SK-N-SH treated with all-trans-retinoic acid at 6 μM for 48 hours (cell line): ENCODE results near the gene NTPCR.

Experiments used
- ATAC-seq: fragments of 200-7000 bp; cut with Tn5 transposase; 3 replicates; pipeline ENCODE4 v1.9.1; 2020; ENCODE audit warnings: mild to moderate bottlenecking, moderate library complexity
- ARNTL ChIP-seq: fragments of 450-650 bp; formaldehyde crosslinking; IDR thresholded peaks from 2 replicates; pipeline ENCODE4 v1.5.0; 2020; ENCODE audit warnings: low read depth, mild to moderate bottlenecking, moderate library complexity, borderline replicate concordance
- BACH2 ChIP-seq: fragments of 250-450 bp; sonication (Bioruptor Pico); IDR thresholded peaks from 2 replicates; pipeline ENCODE4 v1.9.0; 2021; ENCODE audit warnings: mild to moderate bottlenecking, borderline replicate concordance
- CSDC2 ChIP-seq: fragments of 250-450 bp; sonication (Bioruptor Pico); IDR thresholded peaks from 2 replicates; pipeline ENCODE4 v1.5.0; 2020; ENCODE audit warnings: mild to moderate bottlenecking, moderate library complexity
- ESRRG ChIP-seq: fragments of 250-450 bp; sonication (Bioruptor Pico); IDR thresholded peaks from 2 replicates; pipeline ENCODE4 v1.6.1; 2021; ENCODE audit warnings: mild to moderate bottlenecking
- GLIS3 ChIP-seq: fragments of 250-450 bp; sonication (Bioruptor Pico); IDR thresholded peaks from 2 replicates; pipeline ENCODE4 v1.5.0; 2020; ENCODE audit warnings: mild to moderate bottlenecking, moderate library complexity
- ISL1 ChIP-seq: fragments of 250-450 bp; sonication (Bioruptor Pico); IDR thresholded peaks from 2 replicates; pipeline ENCODE4 v2.1.2; 2022; ENCODE audit warnings: mild to moderate bottlenecking, moderate library complexity
- OSR1 ChIP-seq: fragments of 250-450 bp; sonication (Bioruptor Pico); IDR thresholded peaks from 2 replicates; pipeline ENCODE4 v1.8.0; 2022; ENCODE audit warnings: moderate library complexity, mild to moderate bottlenecking, inconsistent platforms
- PPARA ChIP-seq: fragments of 250-450 bp; sonication (Bioruptor Pico); IDR thresholded peaks from 2 replicates; pipeline ENCODE4 v1.5.0; 2020; ENCODE audit warnings: mild to moderate bottlenecking, borderline replicate concordance
- RARB ChIP-seq: fragments of 250-450 bp; sonication (Bioruptor Pico); IDR thresholded peaks from 2 replicates; pipeline ENCODE4 v1.8.0; 2021; ENCODE audit warnings: mild to moderate bottlenecking, moderate library complexity
- TOX ChIP-seq: fragments of 250-450 bp; sonication (Bioruptor Pico); IDR thresholded peaks from 2 replicates; pipeline ENCODE4 v1.8.0; 2021; ENCODE audit warnings: mild to moderate bottlenecking, moderate library complexity, borderline replicate concordance
- ZC3H10 ChIP-seq: fragments of 250-450 bp; sonication (Bioruptor Pico); IDR thresholded peaks from 2 replicates; pipeline ENCODE4 v1.5.1; 2021; ENCODE audit warnings: mild to moderate bottlenecking, moderate library complexity
- ZFP3 ChIP-seq: fragments of 250-450 bp; sonication (Bioruptor Pico); IDR thresholded peaks from 2 replicates; pipeline ENCODE4 v1.5.0; 2020; ENCODE audit warnings: mild to moderate bottlenecking, moderate library complexity
- ZFP30 ChIP-seq: fragments of 450-650 bp; formaldehyde crosslinking; IDR thresholded peaks from 2 replicates; pipeline ENCODE4 v1.5.0; 2022; ENCODE audit warnings: mild to moderate bottlenecking, moderate library complexity
- ZNF565 ChIP-seq: fragments of 450-650 bp; formaldehyde crosslinking; conservative IDR thresholded peaks from 2 replicates; pipeline ENCODE4 v1.5.0; 2020; ENCODE audit warnings: low read depth, mild to moderate bottlenecking, moderate library complexity
- ZNF70 ChIP-seq: fragments of 450-650 bp; formaldehyde crosslinking; IDR thresholded peaks from 2 replicates; pipeline ENCODE4 v1.5.0; 2020; ENCODE audit warnings: mild to moderate bottlenecking, moderate library complexity
- TF ChIP-seq, protein P1 (sequence below): fragments of 250-450 bp; sonication (Bioruptor Pico); IDR thresholded peaks from 2 replicates; pipeline ENCODE4 v1.5.0; 2020; ENCODE audit warnings: mild to moderate bottlenecking, moderate library complexity
- TF ChIP-seq, protein P2 (sequence below): fragments of 250-450 bp; sonication (Bioruptor Pico); IDR thresholded peaks from 2 replicates; pipeline ENCODE4 v1.5.1; 2020; ENCODE audit warnings: low read depth, mild to moderate bottlenecking, moderate library complexity
- TF ChIP-seq, protein P3 (sequence below): fragments of 250-450 bp; sonication (Bioruptor Pico); IDR thresholded peaks from 2 replicates; pipeline ENCODE4 v1.8.0; 2021; ENCODE audit warnings: low read depth, mild to moderate bottlenecking, moderate library complexity, borderline replicate concordance

The NTPCR gene

DNA sequence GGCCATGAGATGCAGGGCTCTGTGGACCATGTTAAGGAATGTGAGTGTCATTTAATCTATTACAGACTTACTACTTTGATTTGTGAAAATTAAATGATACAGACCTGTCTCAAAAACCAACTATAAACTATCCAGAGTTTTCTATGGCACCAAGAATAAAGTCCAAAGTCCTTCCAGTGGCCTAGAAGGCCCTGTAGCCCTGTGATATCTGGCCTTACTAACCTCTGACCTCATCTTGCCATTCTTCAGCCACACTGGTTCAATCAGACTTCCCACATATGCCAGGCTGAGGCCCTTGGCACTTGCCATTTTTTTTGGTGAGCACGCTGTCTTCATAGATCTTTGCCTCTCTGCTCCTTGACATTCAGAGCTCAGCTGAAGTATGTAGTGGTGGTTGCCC lies 7.7 kb downstream of the NTPCR start:
- TF ChIP-seq ISL1 (CRISPR knock-in tag) (no peak), RARB (CRISPR knock-in tag) (no peak), OSR1 (CRISPR knock-in tag) (no peak), ZFP30 (CRISPR knock-in tag) (no peak), GLIS3 (no peak), ZNF70 (CRISPR knock-in tag) (no peak), ZNF565 (no peak), PPARA (CRISPR knock-in tag) (no peak), ZFP3 (CRISPR knock-in tag) (no peak), ARNTL (CRISPR knock-in tag) (no peak), TOX (no peak), BACH2 (CRISPR knock-in tag) (no peak), ESRRG (CRISPR knock-in tag) (no peak)
- TF ChIP-seq, protein P1, sequence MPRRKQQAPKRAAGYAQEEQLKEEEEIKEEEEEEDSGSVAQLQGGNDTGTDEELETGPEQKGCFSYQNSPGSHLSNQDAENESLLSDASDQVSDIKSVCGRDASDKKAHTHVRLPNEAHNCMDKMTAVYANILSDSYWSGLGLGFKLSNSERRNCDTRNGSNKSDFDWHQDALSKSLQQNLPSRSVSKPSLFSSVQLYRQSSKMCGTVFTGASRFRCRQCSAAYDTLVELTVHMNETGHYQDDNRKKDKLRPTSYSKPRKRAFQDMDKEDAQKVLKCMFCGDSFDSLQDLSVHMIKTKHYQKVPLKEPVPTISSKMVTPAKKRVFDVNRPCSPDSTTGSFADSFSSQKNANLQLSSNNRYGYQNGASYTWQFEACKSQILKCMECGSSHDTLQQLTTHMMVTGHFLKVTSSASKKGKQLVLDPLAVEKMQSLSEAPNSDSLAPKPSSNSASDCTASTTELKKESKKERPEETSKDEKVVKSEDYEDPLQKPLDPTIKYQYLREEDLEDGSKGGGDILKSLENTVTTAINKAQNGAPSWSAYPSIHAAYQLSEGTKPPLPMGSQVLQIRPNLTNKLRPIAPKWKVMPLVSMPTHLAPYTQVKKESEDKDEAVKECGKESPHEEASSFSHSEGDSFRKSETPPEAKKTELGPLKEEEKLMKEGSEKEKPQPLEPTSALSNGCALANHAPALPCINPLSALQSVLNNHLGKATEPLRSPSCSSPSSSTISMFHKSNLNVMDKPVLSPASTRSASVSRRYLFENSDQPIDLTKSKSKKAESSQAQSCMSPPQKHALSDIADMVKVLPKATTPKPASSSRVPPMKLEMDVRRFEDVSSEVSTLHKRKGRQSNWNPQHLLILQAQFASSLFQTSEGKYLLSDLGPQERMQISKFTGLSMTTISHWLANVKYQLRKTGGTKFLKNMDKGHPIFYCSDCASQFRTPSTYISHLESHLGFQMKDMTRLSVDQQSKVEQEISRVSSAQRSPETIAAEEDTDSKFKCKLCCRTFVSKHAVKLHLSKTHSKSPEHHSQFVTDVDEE: no peak
- TF ChIP-seq, protein P2, sequence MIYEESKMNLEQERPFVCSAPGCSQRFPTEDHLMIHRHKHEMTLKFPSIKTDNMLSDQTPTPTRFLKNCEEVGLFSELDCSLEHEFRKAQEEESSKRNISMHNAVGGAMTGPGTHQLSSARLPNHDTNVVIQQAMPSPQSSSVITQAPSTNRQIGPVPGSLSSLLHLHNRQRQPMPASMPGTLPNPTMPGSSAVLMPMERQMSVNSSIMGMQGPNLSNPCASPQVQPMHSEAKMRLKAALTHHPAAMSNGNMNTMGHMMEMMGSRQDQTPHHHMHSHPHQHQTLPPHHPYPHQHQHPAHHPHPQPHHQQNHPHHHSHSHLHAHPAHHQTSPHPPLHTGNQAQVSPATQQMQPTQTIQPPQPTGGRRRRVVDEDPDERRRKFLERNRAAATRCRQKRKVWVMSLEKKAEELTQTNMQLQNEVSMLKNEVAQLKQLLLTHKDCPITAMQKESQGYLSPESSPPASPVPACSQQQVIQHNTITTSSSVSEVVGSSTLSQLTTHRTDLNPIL (CRISPR knock-in tag): no peak
- TF ChIP-seq, protein P3, sequence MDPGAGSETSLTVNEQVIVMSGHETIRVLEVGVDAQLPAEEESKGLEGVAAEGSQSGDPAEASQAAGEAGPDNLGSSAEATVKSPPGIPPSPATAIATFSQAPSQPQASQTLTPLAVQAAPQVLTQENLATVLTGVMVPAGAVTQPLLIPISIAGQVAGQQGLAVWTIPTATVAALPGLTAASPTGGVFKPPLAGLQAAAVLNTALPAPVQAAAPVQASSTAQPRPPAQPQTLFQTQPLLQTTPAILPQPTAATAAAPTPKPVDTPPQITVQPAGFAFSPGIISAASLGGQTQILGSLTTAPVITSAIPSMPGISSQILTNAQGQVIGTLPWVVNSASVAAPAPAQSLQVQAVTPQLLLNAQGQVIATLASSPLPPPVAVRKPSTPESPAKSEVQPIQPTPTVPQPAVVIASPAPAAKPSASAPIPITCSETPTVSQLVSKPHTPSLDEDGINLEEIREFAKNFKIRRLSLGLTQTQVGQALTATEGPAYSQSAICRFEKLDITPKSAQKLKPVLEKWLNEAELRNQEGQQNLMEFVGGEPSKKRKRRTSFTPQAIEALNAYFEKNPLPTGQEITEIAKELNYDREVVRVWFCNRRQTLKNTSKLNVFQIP (CRISPR knock-in tag): no peak
- ATAC-seq: no peak

DNA sequence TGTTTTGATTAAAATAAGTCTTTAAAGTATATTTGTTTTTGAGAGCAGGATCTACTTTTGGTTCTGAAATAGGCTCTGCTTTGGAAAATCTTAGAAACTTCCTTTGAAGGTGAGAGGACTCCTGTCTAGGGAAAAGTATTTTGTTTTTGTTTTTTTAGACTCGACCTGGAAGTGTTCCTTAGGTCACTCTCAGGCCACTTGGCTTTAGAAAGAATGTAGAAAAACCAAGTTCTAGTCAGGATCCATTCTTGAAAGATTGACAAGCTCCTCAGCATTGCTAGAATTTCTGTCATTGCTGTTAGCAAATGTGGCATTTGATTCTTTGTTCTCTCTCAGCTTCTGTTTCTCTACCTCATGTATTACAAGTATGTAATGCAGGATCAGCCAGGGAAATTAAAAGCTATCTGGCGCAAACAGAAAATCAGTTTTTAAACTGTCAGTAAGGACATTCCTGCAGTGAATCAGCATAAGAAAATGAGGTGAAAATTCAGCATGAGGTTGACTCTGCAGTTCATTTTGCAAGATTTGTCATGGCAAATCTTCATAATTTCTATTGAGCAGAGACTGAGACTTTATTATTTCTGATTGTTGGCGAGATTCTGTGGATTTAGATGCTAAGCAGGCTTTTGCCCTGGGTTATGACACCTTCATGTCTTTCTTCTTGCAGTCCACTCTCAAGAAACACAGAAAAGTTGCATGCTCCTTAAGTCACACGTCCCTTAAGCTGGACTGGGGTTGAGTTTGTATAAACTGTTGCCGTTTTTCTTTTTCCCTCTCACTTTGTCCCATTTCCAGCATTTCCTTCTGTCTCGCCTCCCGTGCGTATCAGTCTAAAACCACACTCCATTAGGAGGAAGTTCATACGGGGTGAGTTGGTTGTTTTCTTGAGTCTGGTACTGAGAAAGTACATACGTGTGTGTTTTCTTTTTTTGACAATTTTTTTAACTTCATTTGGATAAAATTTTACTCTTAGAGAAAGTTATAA lies 12.6 kb downstream of the NTPCR start:
- ATAC-seq: peak; percentile 74
- TF ChIP-seq, protein P3 (CRISPR knock-in tag): no peak
- TF ChIP-seq ISL1 (CRISPR knock-in tag): peak; percentile 72

DNA sequence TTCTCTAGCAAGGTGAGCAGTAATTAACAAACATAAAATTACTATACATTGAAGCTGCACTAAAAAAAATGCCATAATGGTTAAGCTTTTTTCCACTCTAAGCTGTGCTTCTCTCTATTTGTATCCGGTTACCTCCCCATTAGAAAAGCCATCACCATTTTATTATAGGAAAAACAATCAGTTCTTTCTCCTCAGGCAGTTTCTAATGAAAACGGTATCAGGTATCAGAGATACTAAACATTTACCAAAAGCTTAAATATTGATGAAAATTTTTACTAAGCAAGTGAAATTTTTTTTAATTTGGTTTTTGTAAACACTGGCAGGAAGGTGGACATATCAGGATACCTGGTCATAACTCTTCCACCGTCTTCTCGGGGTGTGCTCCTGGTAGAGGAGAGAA lies 14.2 kb downstream of the NTPCR start:
- TF ChIP-seq ISL1 (CRISPR knock-in tag): no peak
- TF ChIP-seq ZC3H10 (CRISPR knock-in tag): no peak
- TF ChIP-seq, protein P1: no peak
- no peak for TF ChIP-seq CSDC2
- no peak for TF ChIP-seq ZFP30 (CRISPR knock-in tag)

More for the DNA sequence above, 14.2 kb downstream of the NTPCR start:
- ATAC-seq: no peak
